Thyroid gland (tissue), 4 donors: ENCODE results near the gene CLEC14A. TPM values are rescaled to one million over a fixed set of nuclear protein-coding genes. Genes with fewer than 3 reads are reported as not detected.

Experiments used
- DNase-seq, 2 donors: peaks; one replicate each; pipeline ENCODE4 v3.0.0-alpha.2; 2019
- H3K27ac ChIP-seq, 3 donors: fragments of 200-600 bp; sonication (generic); 1 replicate in 2 of 3; 2 replicates in 1 of 3; pipeline ENCODE4 v1.5.1; 2016 to 2019; ENCODE audit warnings: mild to moderate bottlenecking in 1 of 3, moderate library complexity in 1 of 3
- H3K27me3 ChIP-seq: fragments of 200-600 bp; sonication (generic); one replicate; pipeline ENCODE4 v1.5.1; 2019
- H3K36me3 ChIP-seq, 2 donors: fragments of 200-600 bp; sonication (generic); one replicate each; pipeline ENCODE4 v1.5.1; 2016 to 2019
- H3K4me1 ChIP-seq, 2 donors: fragments of 200-600 bp; sonication (generic); one replicate each; pipeline ENCODE4 v1.5.1; 2017 to 2019
- H3K4me3 ChIP-seq, 3 donors: fragments of 200-600 bp; sonication (generic); replicated peaks in 1 of 3; 1 replicate in 2 of 3; 2 replicates in 1 of 3; pipeline ENCODE4 v1.5.1; 2016; ENCODE audit warnings: mild to moderate bottlenecking in 1 of 3
- H3K9me3 ChIP-seq: fragments of 200-600 bp; sonication (generic); one replicate; pipeline ENCODE4 v1.5.1; 2017
- CTCF ChIP-seq, 6 experiments: fragments of 200-600 bp in 3 of 6; fragments of 450-650 bp in 3 of 6; sonication (generic) in 3 of 6; IDR thresholded peaks; one replicate each; pipeline ENCODE4 v1.5.1; 2016 to 2019; ENCODE audit warnings: antibody characterized with exemption in 6 of 6, mild to moderate bottlenecking in 2 of 6, inconsistent platforms in 1 of 6, moderate library complexity in 1 of 6
- POLR2A ChIP-seq, 2 donors: fragments of 450-650 bp; IDR thresholded peaks; one replicate each; pipeline ENCODE4 v1.6.1; 2017; ENCODE audit warnings: antibody characterized with exemption in 2 of 2, mild to moderate bottlenecking in 2 of 2, moderate library complexity in 1 of 2
- WGBS, 2 donors: methylation state at CpG; one replicate each; pipeline ENCODE4 v1.1.5; 2017; 5-methylcytosine and 5-hydroxymethylcytosine counted together
- intact Hi-C: fragments of 100-400 bp; cut with DNase I; formaldehyde crosslinking; loops from one replicate; pipeline ENCODE4 v1.15.1; 2023
- total RNA-seq, 4 donors: library from RNA; depleted of rRNA; stranded (reverse); fragments of >200 nt; gene quantifications; one replicate each; pipeline ENCODE4 v1.2.3, GENCODE V29; 2016

CLEC14A gene
- total RNA-seq, 4 donors from 2014 or later = 15.5 to 44.5 (median 23.4) TPM

GRCh38 chr14:38252066-38252710 is 3.7 kb downstream of the CLEC14A start:
- WGBS, 2 donors = 89 to 92% methylated on average over 4 of the region's 4 CpGs
- H3K4me3 ChIP-seq = no peak overlapping the region

GRCh38 chr14:38250331-38250730 is 5.6 kb downstream of the CLEC14A start:
- Histone ChIP-seq H3K27ac (no peak overlapping the region), H3K4me3 (no peak overlapping the region), H3K4me1 (peaks cover 0 to 6% of the 10 kb centered on the region in 2 donors), H3K27me3 (peaks cover 3% of the 10 kb centered on the region), H3K36me3 (no peaks in the 10 kb centered on the region), H3K9me3 (no peaks in the 10 kb centered on the region)
- intact Hi-C loops = no loop called here
- DNase-seq = no peak
- TF ChIP-seq CTCF (IDR thresholded peaks at IDR 0.05) (no peak), POLR2A (IDR thresholded peaks at IDR 0.05) (no peak)

More at GRCh38 chr14:38252066-38252710, 3.7 kb downstream of the CLEC14A start:
- no peaks in the 10 kb centered on the region for H3K9me3 ChIP-seq
- H3K27me3 ChIP-seq = peaks cover 3% of the 10 kb centered on the region
- no peak for DNase-seq
- H3K4me1 ChIP-seq = peaks cover 0 to 10% of the 10 kb centered on the region in 2 donors
- intact Hi-C loops = no loop called here
- H3K36me3 ChIP-seq = no peaks in the 10 kb centered on the region
- TF ChIP-seq CTCF (IDR thresholded peaks at IDR 0.05) (no peak), POLR2A (IDR thresholded peaks at IDR 0.05) (no peak)
- H3K27ac ChIP-seq = no peak overlapping the region

- DNase-seq = no peak
- WGBS, 2 donors = 96 to 99% methylated on average over 3 of the region's 3 CpGs
- no peaks in the 10 kb centered on the region for H3K4me1 ChIP-seq
- H3K36me3 ChIP-seq = no peaks in the 10 kb centered on the region
- no peak overlapping the region for H3K4me3 ChIP-seq
- H3K27me3 ChIP-seq = no peaks in the 10 kb centered on the region
- TF ChIP-seq CTCF (IDR thresholded peaks at IDR 0.05) (no peak), POLR2A (IDR thresholded peaks at IDR 0.05) (no peak)
- intact Hi-C loops = no loop called here
- no peak overlapping the region for H3K27ac ChIP-seq
- no peaks in the 10 kb centered on the region for H3K9me3 ChIP-seq
Measured at GRCh38 chr14:38248321-38249028, 7.4 kb downstream of the CLEC14A start.

GRCh38 chr14:38243696-38244240 is 12.1 kb downstream of the CLEC14A start:
- H3K27ac ChIP-seq = no peak overlapping the region
- no peaks in the 10 kb centered on the region for H3K27me3 ChIP-seq
- H3K4me1 ChIP-seq = no peaks in the 10 kb centered on the region
- no peak for DNase-seq
- intact Hi-C loops = no loop called here
- 85 to 91% methylated on average over 1 of the region's 1 CpG for WGBS, 2 donors
- H3K36me3 ChIP-seq = no peaks in the 10 kb centered on the region
- no peak overlapping the region for H3K4me3 ChIP-seq
- TF ChIP-seq POLR2A (IDR thresholded peaks at IDR 0.05) (no peak), CTCF (IDR thresholded peaks at IDR 0.05) (no peak)
- no peaks in the 10 kb centered on the region for H3K9me3 ChIP-seq

GRCh38 chr14:38238878-38239277 is 17.0 kb downstream of the CLEC14A start:
- Histone ChIP-seq H3K27ac (no peak overlapping the region), H3K4me1 (no peaks in the 10 kb centered on the region), H3K9me3 (no peaks in the 10 kb centered on the region), H3K36me3 (no peaks in the 10 kb centered on the region), H3K4me3 (no peak overlapping the region), H3K27me3 (no peaks in the 10 kb centered on the region)
- no peak for TF ChIP-seq CTCF (IDR thresholded peaks at IDR 0.05)
- no peak for TF ChIP-seq POLR2A (IDR thresholded peaks at IDR 0.05)
- no peak for DNase-seq
- intact Hi-C loops = no loop called here
